HG02759 (cell line): ENCODE data around the gene IL20RA.
"Not testable (repeated sequence)": the region's sequence is repeated elsewhere in the genome, so short reads cannot be mapped to it uniquely, and the experiment has no call there.

Source experiments
- ATAC-seq: cut with Tn5 transposase; IDR thresholded peaks from one replicate; pipeline ENCODE4 v1.9.1; 2021; ENCODE audit warnings: mild to moderate bottlenecking, moderate library complexity; ENCODE audit not compliant: unreplicated experiment

Gene IL20RA

DNA sequence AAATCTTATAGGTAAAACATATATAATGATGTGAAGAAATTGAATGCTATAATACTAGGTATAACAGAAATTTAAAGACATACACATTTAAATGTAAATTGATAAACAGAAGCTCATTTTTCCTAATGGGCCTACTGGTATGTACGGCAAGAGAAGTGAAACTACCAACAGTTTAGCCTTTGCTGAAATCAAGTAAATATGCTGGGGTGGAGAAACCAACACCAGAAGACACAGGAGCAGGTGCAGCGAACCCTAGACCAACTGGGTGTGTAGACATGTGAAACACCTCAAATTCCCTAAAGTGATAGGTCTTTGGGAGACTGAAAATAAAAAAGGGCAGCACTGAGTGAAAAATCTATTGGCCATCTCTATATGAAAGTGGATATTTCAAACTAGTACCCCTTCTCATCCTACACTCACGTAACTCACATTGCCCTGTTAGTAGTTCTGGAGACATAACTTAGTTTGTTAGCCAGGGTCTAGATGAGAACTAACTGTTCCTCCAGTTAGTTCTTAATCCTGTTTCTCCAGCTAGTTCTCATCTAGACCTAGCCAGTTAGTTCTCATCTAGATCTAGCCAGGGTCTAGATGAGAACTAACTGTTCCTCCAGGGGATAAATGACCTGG, 69.6 kb downstream of the IL20RA start:
- no peak for ATAC-seq

DNA sequence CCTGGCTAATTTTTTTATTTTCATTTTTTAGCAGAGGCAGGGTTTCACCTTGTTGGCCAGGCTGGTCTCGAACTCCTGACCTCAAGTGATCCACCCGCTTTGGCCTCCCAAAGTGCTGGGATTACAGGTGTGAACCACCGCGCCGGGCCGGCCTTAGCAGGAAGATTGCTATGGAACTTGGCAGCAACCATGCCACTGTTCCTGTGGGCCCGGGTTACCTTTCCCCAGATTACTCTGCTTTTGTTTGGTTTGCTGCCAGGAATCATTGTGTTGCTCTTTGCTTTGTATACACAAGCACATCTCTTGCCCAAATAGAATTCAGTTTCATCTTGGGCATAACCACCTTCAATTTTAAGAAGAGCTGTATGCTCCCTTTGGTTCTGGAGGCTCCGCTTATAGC, 71.0 kb downstream of the IL20RA start:
- not testable (repeated sequence) for ATAC-seq

DNA sequence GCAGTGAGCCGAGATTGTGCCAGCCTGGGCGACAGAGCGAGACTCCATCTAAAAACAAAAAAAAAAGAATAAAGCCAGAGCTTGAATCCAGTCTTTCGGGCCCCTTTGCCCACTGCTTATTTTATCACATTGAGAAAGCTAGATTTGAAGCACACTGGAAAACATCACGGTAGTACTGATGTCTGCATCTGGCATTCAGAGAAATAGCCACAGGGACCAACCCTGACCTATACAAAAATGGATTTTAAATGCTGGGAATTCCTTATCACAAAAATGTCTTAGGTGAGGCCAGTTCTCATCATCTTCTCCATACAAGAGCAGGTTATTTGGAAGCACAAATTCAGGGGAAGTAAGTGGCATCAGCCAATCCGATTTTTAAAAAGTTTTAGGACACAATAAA, 73.2 kb downstream of the IL20RA start:
- ATAC-seq: no peak

DNA sequence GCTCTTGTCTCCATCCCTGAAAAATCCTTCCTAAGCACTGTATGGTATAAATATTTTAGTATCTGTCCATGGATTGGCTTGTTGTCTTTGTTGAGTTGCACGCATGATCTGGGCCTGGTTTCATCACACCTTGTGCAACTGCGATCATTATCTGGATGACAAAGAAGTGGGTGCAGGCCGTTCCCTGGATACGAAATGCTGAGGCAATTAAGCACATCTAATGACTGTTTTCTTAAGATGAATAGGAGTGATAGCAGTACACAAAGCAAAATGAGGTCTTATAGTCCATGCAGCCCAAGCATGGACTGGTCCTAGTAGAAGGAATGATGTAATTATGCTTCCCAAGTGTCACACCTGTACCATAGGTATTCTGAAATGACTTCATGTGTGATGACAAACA, 74.8 kb downstream of the IL20RA start:
- no peak for ATAC-seq

DNA sequence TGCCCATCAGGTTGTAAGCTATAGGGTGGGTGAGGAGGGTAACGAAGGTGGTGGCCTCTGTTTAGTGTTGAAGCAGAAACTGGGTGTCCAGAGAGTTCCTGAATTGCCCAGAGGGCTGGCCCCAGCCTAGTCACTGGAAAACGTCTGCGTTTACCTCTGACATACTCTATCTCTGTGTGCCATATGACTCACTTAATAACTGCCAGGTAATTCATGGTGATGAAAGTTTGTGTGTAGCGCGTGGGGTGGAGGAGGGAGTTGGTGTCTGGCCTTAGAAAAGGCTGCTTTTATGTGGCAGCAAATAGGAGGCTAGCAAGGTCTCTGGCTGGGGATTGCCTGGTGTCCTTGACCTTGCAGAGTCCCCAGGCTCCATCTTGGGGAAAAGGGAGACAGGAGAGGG, 75.3 kb downstream of the IL20RA start:
- no peak for ATAC-seq

DNA sequence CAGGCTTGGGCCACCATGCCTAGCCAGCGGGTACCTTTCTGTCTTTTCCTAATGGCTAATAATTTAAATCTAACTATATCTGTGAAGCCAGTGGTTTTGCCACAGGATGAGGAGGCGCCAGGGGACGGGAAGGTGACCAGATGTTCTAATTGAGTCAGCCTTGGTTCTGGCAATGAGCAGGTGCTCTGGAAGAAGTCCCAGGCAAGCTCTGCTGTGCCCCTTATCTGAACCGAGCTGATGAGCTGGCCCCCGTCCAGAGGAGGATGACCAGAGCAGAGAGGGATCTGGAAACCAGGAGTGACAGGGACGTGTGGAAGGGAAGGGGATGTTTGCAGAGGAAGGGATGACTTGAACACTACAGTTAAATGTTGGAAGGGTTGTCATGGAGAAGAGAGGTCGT, 75.9 kb downstream of the IL20RA start:
- ATAC-seq: no peak

DNA sequence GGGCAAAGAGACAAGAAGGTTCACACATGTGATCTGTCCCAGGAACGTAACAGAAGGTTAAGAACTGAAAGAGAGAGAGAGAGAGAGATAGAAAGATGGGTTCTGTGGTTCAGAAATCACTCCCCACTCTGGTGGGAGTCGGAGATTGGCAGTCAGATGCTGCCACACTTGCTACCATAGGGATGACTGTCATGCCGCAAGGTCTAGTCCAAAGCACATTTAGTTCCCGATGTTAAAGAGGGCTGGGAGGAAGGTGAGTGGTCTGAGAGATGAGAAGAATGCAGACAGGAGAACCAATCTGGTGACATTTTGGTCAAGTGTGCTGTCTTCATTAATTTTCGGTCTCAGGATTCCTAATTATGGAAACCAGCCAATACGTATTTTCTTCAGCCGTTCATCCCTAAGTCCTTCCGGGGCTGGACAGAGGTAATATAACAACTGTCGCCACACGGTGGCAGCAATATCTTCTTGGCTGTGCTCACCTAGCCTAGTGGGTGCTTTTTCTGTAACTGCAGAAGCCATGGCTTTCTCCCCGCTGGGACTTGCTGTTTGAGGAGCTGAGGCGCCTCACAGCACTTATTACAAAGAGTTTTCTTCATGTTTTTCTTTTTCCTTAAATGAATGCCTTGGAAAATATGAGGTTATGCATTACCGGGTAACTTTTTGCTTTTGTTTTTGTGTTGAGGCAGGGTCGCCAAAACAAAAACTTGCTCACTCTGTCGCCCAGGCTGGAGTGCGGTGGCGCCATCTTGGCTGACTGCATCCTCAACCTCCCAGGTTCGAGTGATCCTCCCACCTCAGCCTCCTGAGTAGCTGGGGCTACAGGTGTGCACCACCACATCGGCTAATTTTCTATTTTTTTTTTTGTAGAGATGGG, 76.7 kb downstream of the IL20RA start:
- peak; percentile 95 for ATAC-seq

DNA sequence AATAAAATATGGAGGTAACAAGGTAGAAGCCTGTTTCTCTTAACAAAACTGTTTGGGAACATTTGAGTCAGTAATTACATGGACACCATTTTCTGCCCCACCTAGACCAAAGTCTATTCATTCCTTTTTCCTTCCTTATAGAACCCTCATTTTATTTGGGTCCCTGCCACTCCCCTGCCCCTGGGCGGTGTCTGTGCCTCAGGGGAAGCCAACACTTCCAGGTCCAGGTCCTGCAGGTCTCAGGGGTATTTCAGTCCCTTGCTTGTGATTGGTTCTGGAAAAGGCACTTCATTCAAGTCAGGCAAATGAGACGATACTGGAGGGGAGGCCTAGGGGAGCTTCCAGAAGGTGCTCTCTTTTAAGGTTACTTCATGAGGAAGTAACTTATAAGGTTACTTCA, 80.4 kb downstream of the IL20RA start:
- no peak for ATAC-seq

DNA sequence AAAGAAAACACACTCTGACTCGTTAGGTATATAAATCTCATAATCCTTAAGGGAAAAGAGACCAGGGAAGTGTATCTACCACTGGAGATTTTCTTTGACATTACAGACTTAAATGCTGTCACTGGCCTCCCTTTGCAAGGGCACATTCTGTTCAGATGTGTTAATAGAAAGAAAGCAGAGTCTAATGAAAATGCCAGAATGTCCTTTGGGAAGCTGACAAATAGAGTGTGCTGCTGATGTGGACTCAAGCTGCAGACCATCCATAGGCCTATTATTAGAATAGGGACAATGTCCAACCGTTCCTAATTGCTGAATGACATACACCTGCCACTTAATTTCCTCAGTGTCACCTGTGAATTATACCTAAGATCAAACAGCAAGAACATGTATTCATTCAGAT, 81.5 kb downstream of the IL20RA start:
- ATAC-seq: no peak

DNA sequence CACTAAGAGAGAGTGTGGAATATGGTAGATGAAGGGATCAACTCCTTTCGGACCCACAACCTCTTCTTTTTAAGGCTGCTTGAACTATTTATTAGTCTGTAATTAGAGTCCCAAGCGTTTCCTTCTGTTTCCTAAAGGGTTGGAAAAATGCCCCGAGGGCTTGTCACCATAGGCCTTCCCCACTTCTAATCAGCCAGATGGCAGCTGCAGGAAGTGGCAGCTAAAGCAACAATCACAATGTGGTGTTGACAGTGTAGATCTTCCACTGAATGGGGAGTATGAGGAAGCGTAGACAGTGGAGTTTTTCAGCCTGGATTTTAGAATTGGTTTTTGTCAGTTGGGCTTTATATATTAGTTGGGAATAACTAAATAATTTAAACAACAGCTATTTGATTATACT, 82.1 kb downstream of the IL20RA start:
- no peak for ATAC-seq

DNA sequence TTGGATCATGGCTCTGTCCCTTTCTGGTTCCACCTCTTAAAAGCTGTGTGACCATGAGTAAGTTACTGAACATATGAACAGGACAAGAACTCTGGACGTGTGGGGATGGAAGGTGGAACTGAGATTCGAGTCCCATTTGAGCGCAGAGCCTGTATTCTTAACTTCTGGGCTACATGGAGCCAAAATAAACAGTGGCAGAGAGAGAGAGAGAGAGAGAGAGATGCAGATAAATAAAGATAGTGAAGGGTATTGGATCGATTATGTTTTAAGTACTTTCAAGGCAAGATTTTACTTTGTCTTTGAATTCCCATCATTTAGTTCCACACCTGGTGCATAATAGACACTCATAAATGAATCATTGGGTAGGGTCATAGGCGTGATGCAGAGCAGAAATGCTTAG, 82.9 kb downstream of the IL20RA start:
- ATAC-seq: no peak

DNA sequence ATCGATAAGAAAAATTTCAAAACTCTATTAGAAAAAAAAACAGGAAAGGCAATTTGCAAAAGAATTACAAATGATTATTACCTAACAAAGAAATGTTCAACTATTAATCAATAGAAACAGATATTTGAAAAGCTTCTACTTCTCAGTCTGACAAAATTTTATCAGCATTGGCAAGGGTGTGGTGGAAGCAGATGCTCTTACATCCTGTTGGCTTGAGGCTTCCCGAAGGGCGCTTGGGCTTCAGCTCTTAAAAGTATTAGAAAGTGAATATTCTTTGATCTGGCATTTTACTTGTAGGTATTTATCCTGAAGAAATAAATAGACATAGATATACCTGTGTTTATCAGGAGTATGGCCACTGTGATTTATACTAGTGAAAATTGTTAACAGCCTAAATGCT, 84.0 kb downstream of the IL20RA start:
- ATAC-seq: no peak

DNA sequence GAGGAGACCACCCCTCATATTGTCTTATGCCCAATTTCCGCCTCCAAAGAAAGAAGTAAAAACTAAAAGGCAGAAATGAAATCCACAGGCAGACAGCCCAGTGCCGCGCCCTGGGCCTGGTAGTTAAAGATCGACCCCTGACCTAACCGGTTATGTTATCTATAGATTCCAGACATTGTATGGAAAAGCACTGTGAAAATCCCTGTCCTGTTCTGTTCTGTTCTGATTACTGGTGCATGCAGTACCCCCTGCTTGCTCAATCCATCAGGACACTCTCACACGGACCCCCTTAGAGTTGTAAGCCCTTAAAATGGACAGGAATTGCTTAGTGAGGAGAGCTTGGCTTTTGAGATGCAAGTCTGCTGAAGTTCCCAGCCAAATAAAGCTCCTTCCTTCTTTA, 84.8 kb downstream of the IL20RA start:
- not testable (repeated sequence) for ATAC-seq

DNA sequence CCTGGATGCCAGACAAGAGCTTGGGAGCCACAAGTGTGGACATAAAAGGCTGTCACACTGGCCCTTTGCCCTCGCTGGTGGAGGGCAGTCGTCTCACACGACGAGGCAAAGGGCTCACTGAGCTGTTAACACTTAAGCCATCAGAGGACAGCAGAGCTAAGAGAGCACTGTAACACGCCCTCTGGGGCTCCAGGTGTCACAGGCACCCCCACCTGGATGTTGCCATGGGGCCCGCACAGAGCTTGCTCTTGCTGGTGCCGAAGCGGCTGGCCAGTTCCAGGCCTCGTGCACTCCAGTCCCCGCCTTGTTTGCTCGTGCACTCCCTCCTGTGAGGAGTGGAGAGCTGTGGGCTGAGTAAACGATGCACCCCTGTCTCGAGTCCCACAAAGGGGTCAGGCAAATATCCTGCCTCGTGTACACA, 85.3 kb downstream of the IL20RA start:
- ATAC-seq: no peak

DNA sequence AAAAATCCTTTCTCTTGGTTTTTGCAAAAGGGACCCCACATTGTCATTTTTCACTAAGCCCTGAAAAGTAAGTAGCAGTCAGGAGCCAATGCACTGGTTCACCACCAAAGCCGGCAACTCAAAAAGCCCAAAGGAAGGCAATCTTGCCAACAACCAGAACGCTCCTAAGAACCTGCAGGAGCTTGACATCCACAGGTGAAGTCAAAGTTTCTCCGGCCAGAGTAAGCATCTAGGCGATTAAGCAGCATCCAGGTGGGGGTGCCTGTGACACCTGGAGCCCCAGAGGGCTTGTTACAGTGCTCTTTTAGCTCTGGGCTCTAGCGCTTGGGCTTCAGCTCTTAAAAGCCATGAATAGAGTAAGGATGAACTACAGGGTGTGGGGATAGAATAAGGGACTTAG, 86.6 kb downstream of the IL20RA start:
- no peak for ATAC-seq

DNA sequence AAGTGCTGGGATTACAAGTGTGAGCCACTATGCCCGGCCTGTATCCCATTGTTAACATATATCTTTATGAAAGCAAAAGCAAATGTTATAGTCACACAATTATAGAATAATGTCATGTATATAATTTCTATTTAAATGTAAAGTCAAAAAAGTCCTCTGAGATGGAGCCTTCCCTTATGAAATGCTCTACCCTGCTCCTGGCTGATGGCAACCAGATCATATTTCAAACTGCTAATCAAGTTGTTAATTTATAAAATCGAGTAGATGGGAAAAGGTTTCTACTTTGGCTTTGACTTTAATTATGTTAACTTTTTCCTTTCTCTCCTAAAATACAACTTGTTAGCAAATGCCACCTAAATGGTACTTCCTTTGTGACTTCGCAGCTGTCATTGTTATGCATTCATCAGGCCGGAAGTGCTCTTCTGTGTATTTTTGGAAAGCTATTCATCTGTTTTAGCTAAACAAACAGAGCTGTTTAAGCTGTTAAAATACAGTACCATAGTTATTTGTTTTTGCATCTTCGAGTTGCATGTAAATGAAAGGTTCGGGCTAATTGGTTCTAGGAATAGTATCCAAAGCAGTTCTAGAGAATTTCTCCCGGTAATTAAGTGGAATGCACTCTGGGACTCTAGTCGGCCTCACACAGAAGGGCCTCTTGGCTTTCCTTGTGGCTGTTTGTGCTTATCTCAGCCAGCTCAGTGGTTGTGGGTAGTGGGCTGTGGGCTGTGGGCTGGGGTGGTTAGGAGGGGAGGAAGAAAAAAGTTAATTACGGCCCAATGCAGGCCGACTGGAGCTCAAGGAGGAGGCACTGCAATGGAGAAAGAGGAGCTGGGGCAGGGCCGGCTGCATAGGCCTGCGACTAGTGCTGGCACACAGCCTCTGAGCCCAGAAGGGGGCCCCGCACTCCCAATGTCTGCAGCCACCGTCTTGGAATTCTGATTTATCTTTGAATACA, 87.9 kb downstream of the IL20RA start:
- ATAC-seq: no peak

DNA sequence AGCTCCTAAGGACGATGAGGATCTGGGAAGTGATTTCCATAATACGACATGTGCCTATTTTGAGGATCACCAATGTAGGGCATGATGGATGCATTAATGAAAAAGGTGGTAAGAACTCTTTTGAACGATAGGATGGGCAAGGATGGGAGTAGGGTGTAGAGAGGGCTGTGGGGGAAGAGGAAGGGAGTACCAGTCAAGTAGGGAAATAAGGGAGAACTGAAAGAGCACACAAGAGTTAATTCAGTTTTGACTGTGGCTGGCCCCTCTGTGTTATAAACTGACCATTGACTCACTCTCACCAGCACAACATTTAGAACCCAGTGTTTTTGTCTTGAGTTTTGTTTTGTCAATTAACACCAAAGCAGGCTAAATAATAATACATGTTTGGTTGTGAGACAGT, 89.6 kb downstream of the IL20RA start:
- no peak for ATAC-seq

DNA sequence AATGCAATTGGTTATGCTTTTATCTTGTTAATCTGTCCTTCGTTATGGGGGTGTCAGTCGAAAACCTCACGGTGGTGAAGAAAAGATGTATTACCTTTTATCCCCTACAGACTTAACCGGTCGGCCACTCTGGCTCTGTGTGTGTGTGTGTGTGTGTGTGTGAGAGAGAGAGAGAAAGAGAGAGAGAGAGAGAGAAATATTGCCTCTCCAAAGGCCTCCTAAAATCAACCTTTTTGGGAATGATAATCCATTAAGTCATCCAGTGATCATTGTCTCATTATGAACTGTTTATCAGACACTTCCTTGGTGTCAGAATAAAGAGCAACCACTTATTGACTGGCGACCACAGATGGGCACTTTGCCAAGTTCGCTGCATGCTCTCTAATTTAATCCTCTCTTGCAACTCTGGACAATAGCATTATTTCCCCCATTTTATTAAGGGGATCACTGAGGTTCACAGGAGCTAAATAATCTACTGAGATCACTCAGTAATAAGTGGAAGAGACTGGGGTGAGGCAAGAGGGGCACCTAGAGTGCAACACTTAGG, 92.0 kb downstream of the IL20RA start:
- ATAC-seq: no peak

DNA sequence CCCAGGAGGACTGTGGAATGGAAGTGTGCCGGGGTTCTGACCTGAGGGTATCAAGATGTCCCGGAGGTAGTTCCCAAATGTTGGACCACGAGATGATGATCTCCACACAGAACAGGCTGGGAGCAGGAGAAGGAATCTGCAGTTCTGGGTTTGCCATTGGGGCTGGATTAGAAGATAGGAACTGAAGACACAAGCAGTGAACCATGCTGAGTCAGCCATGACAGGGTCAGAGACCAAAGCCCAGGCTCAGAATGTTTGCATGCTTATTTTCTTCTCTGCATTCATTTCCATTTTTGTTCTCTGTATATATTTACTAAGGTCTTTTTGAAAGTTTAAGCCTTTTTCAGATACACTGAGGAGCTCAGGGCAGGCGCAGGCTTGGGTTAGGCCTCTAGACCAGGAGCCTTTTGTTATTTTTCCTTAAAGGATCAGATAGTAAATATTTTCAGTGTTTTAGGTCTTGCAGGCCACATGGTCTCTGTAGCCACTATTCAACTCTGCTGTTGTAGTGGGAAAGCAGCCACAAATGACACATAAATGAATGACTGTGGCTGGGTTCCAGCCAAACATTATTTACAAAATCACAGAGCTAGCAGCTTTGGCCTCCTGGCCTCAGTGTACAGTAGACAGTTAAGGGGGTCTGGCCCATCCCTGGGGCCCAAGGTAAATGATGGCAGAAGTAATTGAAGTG, 94.2 kb downstream of the IL20RA start:
- no peak for ATAC-seq
